ENCODE results near the gene LIN28B. TPM values are rescaled to one million over a fixed set of nuclear protein-coding genes. Genes with fewer than 3 reads are reported as not detected.
"Not testable (repeated sequence)": the region's sequence is repeated elsewhere in the genome, so short reads cannot be mapped to it uniquely, and the experiment has no call there.

The LIN28B gene
- total RNA-seq, 1 donor from 2014 or later = 35.2 TPM

DNA sequence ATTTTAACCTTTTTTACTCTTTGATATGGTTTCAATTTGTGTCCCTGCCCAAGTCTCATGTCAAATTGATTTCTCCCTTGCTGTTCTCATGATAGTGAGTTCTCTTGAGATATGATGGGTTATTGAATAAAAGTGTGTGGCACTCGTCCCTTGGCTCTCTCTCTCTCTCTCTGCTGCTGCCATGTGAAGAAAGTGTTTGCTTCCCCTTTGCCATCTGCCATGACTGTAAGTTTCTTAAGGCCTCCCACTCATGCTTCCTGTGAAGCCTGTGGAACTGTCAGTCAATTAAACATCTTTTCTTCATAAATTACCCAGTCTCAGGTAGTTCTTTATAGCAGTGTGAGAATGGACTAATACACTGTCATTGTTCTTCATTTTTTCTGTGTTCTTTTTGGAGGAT, 48.5 kb downstream of the LIN28B start:
- H3K27ac Mint-ChIP-seq = peak overlapping the region; percentile 59
- TF ChIP-seq, protein P1, sequence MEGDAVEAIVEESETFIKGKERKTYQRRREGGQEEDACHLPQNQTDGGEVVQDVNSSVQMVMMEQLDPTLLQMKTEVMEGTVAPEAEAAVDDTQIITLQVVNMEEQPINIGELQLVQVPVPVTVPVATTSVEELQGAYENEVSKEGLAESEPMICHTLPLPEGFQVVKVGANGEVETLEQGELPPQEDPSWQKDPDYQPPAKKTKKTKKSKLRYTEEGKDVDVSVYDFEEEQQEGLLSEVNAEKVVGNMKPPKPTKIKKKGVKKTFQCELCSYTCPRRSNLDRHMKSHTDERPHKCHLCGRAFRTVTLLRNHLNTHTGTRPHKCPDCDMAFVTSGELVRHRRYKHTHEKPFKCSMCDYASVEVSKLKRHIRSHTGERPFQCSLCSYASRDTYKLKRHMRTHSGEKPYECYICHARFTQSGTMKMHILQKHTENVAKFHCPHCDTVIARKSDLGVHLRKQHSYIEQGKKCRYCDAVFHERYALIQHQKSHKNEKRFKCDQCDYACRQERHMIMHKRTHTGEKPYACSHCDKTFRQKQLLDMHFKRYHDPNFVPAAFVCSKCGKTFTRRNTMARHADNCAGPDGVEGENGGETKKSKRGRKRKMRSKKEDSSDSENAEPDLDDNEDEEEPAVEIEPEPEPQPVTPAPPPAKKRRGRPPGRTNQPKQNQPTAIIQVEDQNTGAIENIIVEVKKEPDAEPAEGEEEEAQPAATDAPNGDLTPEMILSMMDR (IDR thresholded peaks at IDR 0.05; ENCODE audit: unreplicated experiment) = no peak
- peaks cover 13% of the 10 kb centered on the region for H3K36me3 Mint-ChIP-seq (ENCODE audit: insufficient read depth)
- no peaks in the 10 kb centered on the region for H3K9me3 Mint-ChIP-seq (ENCODE audit: low read depth)
- H3K4me1 Mint-ChIP-seq (ENCODE audit: low read depth) = peaks cover 1% of the 10 kb centered on the region
- no peak overlapping the region for H3K4me3 Mint-ChIP-seq (ENCODE audit: low read depth)
- DNase-seq (ENCODE audit: low spot score, unreplicated experiment) = no peak
- no peaks in the 10 kb centered on the region for H3K27me3 Mint-ChIP-seq

DNA sequence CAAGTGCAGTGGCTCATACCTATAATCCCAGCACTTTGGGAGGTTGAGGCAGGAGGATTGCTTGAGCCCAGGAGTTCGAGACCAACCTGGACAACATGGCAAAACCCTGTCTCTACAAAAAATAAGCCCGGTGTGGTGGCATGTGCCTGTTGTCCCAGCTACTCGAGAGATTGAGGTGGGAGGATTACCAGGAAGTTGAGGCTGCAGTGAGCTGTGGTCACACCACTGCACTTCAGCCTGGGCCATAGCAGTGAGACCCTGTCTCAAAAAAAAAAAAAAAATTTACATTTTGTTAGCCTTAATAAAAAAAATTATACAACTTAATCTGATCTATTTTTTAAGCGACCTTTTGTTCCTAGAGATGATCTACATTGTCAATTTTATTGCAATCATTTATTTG, 56.6 kb downstream of the LIN28B start:
- H3K27me3 Mint-ChIP-seq; H3K27ac Mint-ChIP-seq; H3K36me3 Mint-ChIP-seq (ENCODE audit: insufficient read depth); H3K4me3 Mint-ChIP-seq (ENCODE audit: low read depth); H3K9me3 Mint-ChIP-seq (ENCODE audit: low read depth); H3K4me1 Mint-ChIP-seq (ENCODE audit: low read depth); DNase-seq (ENCODE audit: low spot score, unreplicated experiment): not testable (repeated sequence)

DNA sequence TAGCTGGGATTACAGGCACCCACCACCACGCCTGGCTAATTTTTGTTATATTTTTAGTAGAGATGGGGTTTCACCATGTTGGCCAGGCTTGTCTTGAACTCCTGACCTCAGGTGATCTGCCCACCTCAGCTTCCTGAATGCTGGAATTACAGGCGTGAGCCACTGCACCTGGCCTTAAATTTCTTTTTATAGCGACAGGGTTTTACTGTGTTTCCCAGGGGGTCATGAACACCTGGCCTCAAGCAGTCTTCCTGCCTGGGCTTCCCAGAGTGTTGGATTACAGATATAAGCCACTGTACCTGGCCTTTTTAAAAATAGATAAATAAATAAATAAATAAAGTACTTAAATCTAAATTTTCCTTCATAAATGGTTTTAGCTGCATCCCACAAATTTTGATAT, 57.5 kb downstream of the LIN28B start:
- TF ChIP-seq, protein P1 (IDR thresholded peaks at IDR 0.05; ENCODE audit: unreplicated experiment) = no peak
- no peak overlapping the region for H3K27ac Mint-ChIP-seq
- no peak overlapping the region for H3K4me3 Mint-ChIP-seq (ENCODE audit: low read depth)
- H3K36me3 Mint-ChIP-seq (ENCODE audit: insufficient read depth) = peaks cover 1% of the 10 kb centered on the region
- H3K4me1 Mint-ChIP-seq (ENCODE audit: low read depth) = peaks cover 5% of the 10 kb centered on the region
- H3K27me3 Mint-ChIP-seq = no peaks in the 10 kb centered on the region
- H3K9me3 Mint-ChIP-seq (ENCODE audit: low read depth) = no peaks in the 10 kb centered on the region
- DNase-seq (ENCODE audit: low spot score, unreplicated experiment) = no peak

DNA sequence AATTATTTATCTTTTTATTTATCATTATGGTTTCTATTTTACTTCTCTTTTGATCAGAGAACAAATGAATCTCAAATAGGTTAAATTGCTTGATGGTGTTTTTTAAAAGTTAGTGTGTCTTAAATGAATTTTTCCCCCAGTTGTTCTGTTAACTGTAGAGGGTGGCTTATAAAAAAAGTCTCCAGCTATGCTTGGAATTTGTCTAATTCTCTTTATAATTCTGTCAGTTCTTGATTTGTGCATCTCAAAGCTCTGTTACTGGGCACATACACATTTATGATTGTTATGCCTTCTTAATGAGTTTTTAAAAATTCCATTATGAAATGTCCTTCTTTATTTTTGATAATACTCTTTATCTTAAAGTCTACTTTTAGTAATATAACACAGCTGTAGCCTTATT, 58.0 kb downstream of the LIN28B start:
- H3K27ac Mint-ChIP-seq = no peak overlapping the region

DNA sequence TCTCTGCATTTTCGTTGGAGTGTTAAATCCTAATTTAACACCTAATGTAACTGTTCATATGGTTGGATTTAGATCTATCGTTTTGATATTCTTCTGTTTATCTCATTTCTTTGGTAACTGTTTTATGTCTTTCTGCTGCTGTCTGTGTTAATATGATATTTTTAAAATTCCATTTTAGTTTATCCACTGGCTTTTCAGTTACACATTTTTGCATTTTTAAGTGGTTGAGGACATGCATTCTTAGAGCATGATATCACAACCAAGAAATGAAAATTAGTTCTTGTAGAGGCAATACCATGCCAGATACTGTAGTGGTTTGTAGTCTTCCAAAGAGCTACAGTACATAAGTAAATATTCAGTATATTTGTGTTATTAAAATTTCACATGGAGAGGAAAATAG, 58.6 kb downstream of the LIN28B start:
- Mint-ChIP-seq H3K27me3 (no peaks in the 10 kb centered on the region), H3K4me3 (ENCODE audit: low read depth) (no peak overlapping the region), H3K36me3 (ENCODE audit: insufficient read depth) (no peaks in the 10 kb centered on the region), H3K9me3 (ENCODE audit: low read depth) (no peaks in the 10 kb centered on the region), H3K27ac (no peak overlapping the region), H3K4me1 (ENCODE audit: low read depth) (peaks cover 5% of the 10 kb centered on the region)
- TF ChIP-seq, protein P1 (IDR thresholded peaks at IDR 0.05; ENCODE audit: unreplicated experiment) = no peak
- no peak for DNase-seq (ENCODE audit: low spot score, unreplicated experiment)

More for the DNA sequence above, 58.0 kb downstream of the LIN28B start:
- Mint-ChIP-seq H3K27me3 (no peaks in the 10 kb centered on the region), H3K36me3 (ENCODE audit: insufficient read depth) (no peaks in the 10 kb centered on the region), H3K9me3 (ENCODE audit: low read depth) (no peaks in the 10 kb centered on the region), H3K4me3 (ENCODE audit: low read depth) (no peak overlapping the region), H3K4me1 (ENCODE audit: low read depth) (peaks cover 5% of the 10 kb centered on the region)
- TF ChIP-seq, protein P1 (IDR thresholded peaks at IDR 0.05; ENCODE audit: unreplicated experiment) = no peak
- DNase-seq (ENCODE audit: low spot score, unreplicated experiment) = no peak

DNA sequence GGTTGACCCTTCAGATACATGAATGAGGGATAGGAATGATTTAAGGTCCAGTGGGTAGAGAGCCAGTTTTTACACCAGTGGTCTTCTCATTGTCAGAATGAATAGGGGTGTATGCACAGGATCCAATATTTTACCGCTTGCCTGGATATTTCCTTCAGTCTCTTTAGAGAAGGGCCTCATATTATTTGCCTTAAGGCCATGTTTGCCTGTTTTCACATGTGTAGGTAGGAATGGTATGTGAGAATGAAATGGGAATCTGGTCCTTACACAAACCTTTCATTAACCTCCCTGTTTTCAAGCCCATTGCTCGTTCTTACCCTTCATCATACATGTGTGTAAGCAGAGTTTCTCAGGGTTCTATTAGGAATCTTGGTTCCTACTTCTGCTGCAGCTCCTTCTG, 62.4 kb downstream of the LIN28B start:
- Mint-ChIP-seq H3K36me3 (ENCODE audit: insufficient read depth) (no peaks in the 10 kb centered on the region), H3K4me1 (ENCODE audit: low read depth) (peaks cover 19% of the 10 kb centered on the region), H3K27me3 (no peaks in the 10 kb centered on the region), H3K9me3 (ENCODE audit: low read depth) (no peaks in the 10 kb centered on the region), H3K4me3 (ENCODE audit: low read depth) (no peak overlapping the region), H3K27ac (no peak overlapping the region)
- TF ChIP-seq, protein P1 (IDR thresholded peaks at IDR 0.05; ENCODE audit: unreplicated experiment) = no peak
- DNase-seq (ENCODE audit: low spot score, unreplicated experiment) = no peak

Measured in progenitor cell of endocrine pancreas (in vitro differentiated cells).